GM04503 (cell line): ENCODE results near the gene MAP3K8.

ENCODE experiments used
- DNase-seq: peaks from one replicate; pipeline ENCODE4 v3.0.0-alpha.2; 2012; ENCODE audit warnings: low read depth

The MAP3K8 gene

DNA sequence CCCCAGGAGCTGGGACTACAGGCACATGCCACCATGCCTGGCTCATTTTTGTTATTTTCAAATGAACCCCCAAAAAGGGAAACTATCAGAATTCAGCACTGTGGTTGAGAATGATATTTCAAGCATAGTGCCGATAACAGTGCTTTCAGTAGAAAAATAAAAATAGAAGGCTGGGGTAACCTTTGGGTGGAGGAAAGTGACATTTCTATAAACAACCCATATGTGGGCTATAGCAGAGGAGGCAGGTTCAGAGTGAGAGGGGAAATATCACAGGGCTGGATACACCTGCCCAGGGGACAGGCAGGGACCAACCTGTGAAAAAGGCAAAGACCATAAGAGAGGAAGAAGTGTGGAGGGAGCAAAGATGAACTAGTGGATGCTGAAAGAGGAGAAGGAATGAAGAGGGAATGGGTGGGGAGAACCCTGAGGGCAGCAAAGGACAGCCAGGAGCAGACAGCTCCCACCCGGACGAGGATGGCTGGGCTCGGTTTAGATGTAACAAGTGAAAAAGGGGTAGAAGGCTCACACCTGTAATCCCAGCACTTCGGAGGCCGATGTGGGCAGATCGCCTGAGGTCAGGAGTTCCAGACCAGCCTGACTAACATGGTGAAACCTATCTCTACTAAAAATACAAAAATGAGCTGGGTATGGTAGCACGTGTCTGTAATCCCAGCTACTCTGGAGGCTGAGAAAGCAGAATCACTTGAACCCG lies 56.5 kb downstream of the MAP3K8 start:
- no peak for DNase-seq

DNA sequence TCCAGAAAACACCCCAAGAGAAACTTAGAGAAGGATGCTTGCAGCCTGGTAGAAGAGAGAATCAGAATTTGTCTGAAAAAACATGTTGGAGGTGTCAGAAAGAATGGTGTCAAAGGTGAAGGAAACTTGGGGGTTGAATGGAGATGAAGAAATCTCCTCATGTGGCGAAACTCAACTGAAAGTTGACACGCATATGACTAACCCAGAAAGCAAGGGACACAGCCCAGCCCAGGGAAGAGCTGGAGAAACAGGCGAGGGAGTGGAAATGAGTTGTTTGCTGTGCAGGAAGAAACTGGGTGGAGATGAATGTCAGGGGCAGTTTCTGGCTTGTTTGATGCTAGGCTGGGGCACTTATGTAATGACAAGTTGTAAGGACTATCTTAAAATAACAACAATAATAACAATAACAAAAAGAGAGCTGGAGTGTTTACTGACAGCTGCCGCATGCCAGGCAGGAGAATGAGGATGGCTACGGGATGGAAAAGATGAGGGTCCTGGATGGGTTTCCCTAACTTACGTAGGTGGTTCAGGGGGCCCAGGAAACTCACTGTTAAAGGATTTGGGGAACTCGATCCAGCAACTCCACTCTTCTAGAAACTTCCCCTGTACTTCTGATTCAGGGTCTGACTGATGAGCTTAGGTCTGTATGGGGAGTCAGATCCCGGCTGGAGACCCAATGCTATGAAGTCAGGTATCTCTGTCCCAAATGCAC lies 57.4 kb downstream of the MAP3K8 start:
- DNase-seq = peak; percentile 22

DNA sequence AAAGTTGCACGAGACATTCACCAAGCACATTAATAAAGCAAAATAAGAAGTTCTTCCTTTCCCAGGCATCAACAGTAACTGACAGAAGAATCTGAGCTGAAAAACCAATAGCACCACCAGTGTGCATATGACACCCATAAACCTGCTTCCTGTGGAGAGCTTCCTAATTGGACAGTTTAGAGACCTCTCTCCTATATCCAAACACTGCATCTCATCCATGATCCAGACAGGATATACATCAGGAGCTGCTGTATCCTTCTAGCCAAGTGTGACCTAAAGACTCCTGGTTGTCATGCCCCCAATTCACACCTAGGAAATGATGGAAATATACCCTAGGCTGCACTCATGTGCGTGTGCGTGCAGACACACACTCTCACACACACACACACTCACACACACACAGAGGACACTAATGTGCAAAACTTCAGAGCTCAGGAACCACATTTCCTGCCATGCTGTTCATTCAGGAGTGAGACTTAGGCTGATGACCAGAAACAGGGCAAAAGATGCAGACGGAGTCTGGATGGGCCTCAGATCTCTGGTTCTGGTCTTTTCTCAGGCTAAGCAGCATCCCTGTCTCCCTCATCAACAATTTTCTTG lies 58.0 kb downstream of the MAP3K8 start:
- no peak for DNase-seq

DNA sequence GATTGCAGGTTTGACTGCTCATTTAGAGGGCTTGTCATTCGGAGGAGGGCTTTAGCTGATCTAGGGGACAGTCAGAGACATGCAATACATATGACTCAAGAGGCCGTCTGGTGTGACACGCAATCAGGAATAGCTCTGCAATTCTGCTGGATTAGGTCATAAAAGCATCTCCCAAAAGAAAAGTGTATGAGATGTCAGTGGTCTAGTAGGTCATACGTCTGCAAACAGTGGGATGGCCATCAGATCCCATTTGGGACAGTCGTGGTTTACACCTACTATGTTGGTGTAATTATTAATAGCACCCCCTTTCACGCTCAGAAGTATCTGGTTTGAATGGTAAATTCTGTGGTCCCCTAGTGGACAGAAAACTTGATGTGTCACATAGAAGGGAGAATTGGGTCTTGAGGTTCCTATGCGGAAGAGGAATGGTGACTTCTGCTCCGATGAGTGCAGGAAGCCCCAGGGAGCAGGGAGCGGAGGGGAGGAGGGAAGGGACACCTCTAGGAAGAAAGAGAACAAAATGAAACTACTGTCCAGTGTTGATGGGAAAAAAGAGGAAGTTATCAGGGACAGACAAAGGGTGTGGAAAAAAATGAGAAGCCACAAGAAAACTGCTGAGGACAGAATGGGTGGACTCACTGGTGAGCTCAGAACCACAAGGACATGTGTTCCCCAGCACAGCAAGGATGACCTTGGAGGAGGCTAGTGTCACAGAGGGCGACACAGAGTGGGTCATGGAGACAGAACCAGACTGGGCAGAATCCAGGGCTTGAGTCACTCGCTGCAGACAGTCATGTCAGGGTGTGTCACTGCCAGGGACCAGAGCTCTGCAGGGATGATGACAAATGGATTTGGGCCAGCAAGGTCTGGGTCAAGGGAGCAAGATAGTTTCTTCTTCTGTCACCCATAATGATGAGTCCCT lies 59.9 kb downstream of the MAP3K8 start:
- peak; percentile 24 for DNase-seq

DNA sequence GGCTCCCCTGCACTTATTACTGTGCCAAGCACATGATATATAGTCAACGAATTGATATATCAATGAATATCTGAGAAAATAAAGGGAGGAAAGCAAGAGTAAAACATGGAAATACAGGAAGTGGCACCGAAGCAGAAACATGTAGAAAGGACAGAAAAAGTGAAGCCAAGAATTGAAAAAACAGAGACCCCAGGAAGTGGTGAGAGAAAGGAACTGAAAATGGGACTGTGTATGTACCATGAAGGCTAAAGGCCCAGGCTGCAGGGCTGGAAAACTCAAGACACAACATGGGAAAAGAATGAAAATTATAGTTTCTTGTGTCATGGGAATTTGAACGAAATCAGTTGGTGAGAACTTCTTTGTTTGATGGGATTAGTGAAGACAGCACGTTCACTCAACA lies 60.6 kb downstream of the MAP3K8 start:
- no peak for DNase-seq

DNA sequence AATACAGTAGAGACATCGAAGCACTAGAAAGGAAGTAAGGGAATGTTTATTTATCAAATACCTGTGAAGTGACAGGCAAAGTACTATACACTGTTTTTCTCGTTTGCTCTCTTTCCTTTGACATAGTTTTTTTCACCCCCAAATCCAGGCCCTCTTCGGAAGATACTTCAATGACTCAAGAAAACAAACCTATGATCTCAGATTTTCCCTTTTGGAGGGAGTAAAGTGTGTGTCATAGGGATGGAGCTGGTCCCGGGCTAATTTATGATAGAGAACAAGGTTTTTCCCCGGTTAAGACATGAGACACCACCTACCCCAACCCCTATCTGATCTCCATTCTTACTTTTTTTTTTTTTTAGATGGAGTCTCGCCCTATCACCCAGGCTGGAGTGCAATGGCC lies 61.7 kb downstream of the MAP3K8 start:
- DNase-seq = no peak

DNA sequence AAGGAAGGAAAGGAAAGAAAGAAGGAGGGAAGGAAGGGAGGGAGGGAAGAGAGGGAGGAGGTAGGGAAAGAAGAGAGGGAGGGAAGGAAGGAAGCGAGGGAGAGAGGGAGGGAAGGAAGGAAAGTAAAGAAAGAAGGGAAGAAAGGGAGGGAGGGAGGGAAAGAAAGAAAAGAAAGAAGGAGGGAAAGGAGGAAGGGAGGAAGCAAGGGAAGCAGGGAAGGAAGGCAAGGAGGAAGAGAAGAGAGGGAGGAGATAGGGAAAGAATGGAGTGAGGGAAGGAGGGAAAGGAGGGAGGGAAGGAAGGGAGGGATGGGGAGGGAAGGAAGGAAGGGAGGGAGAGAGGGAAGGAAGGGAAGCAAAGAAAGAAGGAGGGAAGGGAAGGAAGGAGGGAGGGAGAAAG lies 65.8 kb downstream of the MAP3K8 start:
- no peak for DNase-seq

DNA sequence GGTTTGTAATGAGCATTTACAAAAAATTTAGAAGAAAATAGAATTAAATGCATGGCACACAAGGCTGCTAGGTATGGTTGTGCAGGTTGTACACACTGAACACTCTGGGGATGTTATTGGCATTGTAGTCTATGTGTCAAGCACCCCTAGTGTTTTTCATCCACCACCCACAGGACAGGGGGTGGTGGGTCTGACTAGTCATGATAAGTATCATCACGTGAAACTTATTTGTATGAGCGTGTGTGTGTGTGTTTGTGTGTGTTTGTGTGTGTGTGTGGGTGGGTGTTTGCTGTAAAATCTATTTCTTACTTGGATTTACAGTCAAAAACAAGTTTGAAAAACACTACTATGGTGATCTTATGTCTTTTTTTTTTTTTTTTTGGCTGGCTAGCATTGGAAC lies 66.5 kb downstream of the MAP3K8 start:
- no peak for DNase-seq

DNA sequence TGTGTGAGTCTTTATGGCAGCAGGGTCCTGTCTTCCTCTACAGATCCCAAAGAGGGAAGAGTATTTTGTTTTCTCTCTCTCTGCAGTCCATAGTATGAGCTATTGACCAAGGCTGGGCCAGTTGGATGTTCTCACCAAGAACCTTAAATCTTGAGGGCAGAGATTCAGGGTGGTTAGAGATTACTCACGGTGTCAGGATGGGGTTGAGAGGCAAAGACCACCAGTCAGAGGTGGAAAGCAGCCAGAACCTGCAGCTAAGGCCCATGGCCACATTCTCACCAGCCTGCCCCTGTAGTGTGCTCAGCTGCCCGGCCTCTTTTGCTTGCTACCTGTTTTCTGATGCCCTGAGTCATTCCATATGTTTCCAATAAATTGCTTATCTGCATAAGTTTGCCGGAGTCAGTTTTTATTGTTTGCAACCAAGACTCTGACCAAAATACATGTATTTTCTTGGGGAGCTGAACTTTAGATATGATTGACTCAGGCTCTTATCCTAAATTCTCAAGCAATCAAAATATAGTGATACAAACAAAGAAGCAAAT lies 67.0 kb downstream of the MAP3K8 start:
- DNase-seq = no peak

DNA sequence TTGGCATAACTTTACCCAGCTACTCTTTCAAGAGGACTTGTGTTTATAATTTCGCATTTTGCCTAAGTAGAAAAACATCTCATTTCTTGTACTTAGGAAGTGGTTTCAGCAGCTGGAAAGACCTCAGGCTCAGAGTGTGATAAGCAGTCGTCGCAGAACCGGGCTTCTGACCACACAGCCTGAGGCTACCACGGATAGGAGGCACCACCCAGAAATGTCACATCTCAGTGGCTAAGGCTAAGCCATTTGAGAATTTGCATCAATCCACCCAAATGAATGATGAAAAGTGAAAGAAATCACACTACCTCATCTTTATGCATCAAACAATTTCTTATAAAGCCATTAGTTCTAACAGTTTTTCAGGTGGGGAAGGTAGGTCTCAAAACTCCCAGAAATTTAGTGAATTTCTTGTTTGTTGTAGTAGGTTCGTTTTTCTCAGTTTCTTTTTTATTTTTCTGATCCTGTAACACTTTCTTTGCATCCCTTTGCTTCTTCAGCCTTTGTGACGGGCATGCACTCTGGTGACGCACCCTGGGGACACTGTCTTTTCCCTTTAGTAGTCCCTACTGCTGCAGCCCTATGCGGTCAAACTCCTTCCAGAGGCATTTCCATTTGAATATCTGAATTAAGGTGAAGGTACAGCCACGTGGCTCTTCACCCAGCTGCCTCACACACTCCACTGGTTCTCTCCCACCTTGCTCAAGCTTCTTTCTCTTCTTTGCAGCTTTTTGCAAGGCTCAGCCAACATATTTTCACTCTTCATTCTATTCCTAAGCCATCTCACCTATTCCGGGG lies 68.5 kb downstream of the MAP3K8 start:
- no peak for DNase-seq

DNA sequence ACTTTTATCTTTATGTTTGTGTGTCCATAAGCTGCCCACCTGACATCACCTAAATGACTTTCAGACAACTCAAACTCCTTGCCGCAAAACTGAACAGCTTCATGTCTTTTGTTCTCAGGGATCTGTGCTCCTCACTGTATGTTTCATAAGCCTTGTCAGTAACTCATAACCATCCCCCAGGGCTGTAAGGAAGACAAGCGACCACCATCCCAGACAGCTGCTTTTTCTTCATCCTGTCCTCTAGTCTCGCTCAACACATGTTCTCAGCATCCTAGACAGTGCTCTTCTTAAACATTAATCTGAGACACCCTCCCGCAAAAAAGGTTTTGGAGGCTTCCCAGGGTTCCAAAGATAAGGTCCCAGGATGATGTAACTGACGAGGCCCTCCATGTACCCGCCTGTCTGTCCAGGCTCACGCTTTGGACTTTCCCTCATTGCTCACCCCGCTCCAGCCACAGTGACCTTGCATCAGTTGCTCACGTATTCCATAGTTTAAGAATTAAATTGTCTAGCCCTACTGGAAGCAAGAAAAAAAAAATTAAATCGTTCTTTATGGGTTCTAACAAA lies 69.8 kb downstream of the MAP3K8 start:
- DNase-seq = no peak

DNA sequence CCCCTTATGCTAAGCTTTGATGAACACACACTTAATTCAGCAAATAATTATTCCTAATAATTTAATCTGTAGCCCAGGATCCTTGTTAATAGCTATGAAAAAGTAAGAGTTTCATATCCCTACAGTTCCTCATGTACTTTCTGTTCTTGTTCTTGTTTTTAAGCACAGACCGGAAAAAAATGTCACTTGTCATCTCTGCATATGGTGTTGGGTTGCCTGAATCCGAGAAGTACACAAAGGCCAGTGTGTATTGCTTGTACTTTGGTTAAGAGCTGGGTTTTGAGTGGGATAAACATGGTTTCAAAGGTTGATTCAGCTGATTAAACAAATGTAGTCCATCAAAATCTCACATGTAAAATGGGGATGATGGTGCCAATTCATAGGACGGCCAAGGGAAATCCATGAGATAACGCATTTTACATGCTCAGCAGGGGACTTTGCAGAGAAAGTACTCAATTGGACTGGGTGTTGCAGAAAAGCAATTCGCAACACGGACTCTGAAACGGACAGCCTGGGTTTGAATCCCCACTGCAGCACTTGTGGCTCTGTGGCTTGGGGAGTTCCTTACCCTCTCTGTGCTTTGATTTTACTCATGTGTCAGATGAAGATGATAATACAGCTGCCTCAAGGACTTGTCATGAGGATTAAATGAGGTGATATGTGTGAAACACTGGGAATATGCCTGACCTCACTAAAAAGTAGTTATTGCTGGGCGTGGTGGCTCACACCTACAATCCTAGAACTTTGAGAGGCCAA lies 71.7 kb downstream of the MAP3K8 start:
- DNase-seq = no peak

DNA sequence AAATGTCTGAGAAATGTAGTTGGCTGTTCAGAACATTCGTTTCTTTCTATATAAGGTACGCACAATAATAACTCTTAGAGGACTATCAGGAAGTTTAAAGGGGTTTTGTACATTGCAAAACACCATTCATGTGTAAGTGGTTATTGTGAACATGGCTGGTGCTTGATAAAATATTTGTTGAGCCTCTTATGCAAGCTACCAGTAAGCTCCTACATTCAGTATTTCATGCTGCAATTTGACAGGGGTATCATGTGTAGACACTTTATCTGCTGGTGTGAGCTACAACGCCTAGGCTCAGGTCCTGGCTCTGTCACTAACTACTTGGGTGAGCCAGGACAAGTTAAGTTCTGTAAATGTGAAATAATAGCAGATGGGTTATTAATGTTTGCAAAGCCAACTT lies 75.5 kb downstream of the MAP3K8 start:
- no peak for DNase-seq

DNA sequence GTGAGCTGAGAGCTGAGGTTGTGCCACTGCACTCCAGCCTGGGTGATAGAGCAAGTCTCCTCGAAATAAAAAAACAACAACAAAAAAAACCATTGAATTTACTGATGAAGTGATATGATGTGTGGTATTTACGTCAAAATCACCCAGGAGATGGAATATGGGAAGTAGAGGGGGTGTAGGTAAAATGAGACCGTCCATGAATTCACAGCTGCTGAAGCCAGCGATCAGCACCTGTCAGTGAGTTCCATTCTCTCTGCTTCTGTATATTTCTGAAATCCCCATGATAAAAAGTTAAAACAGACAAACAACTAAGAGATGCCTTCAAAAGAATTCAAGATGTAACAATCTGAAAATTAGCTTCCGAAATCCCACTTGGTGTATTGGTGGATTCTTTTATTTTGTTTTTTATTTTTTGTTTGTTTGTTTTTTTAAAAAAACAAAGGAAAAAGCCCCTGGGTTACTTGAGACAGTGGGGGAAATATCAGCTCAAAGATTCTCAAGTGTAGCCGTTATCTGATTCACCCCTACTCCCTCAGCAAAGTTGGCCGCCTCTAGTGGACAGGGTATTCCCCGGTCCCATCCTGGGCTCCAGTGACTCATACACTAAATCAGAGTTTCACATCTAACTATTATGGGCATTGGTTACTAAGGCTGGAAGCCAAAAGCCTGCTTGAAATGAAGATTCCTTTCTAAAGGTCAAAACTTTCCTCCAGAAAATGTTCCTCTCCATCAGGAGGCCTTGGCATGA lies 76.4 kb downstream of the MAP3K8 start:
- peak; percentile 31 for DNase-seq

DNA sequence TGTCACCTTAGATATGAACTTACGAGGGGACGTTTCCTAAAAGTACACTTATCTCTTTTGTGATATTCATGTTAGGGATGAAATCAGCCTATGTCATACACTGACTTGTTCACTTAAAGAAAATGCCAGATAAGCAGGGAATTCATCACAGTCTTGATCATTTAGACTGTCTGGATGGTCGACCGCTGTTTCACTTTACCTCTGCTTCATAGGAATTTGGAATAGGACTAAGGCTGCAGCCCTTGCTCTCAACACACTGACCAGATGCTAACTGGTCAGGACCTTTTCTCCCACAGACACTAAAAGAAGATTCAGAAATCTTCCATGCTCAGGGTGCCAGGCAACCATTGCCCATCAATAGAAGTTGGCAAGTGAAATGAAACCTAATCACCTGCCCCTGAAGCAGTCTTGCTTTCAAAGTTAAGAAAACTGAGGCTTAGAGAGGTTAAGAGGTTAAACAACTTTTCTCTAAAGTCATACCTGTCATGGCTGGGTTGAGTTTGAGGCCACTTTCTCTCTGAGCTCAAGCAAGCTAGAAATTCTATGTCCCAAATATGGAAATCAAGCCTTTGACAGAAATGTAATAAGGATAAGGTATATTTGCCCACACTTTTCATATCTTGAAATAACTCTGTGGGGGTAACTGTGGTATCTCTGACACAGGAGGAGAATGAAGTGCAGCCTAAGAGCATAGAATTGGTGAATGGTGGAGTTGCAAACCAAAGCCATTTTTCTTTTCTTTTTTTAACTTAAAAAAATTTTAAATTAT lies 77.1 kb downstream of the MAP3K8 start:
- no peak for DNase-seq
